ENCODE data around the gene ANP32E. TPM values are rescaled to one million over a fixed set of nuclear protein-coding genes. Genes with fewer than 3 reads are reported as not detected.

The ANP32E gene
- total and polyA plus RNA-seq, 9 of the 15 experiments (the other 6 are each of a cell fraction or from before 2014, with no cell fraction given), result 60.4 to 197 (median 104) TPM

- TF ChIP-seq, protein P1, sequence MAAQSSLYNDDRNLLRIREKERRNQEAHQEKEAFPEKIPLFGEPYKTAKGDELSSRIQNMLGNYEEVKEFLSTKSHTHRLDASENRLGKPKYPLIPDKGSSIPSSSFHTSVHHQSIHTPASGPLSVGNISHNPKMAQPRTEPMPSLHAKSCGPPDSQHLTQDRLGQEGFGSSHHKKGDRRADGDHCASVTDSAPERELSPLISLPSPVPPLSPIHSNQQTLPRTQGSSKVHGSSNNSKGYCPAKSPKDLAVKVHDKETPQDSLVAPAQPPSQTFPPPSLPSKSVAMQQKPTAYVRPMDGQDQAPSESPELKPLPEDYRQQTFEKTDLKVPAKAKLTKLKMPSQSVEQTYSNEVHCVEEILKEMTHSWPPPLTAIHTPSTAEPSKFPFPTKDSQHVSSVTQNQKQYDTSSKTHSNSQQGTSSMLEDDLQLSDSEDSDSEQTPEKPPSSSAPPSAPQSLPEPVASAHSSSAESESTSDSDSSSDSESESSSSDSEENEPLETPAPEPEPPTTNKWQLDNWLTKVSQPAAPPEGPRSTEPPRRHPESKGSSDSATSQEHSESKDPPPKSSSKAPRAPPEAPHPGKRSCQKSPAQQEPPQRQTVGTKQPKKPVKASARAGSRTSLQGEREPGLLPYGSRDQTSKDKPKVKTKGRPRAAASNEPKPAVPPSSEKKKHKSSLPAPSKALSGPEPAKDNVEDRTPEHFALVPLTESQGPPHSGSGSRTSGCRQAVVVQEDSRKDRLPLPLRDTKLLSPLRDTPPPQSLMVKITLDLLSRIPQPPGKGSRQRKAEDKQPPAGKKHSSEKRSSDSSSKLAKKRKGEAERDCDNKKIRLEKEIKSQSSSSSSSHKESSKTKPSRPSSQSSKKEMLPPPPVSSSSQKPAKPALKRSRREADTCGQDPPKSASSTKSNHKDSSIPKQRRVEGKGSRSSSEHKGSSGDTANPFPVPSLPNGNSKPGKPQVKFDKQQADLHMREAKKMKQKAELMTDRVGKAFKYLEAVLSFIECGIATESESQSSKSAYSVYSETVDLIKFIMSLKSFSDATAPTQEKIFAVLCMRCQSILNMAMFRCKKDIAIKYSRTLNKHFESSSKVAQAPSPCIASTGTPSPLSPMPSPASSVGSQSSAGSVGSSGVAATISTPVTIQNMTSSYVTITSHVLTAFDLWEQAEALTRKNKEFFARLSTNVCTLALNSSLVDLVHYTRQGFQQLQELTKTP (IDR thresholded peaks at IDR 0.05; ENCODE audit: low read depth in 1 of 2, partially characterized antibody in 2 of 2), result peak; percentile 70 to 81
- TF ChIP-seq ZBTB11 (CRISPR knock-in tag; IDR thresholded peaks at IDR 0.05) (no peak), PHB (CRISPR knock-in tag; IDR thresholded peaks at IDR 0.05) (no peak), BHLHE40 (IDR thresholded peaks at IDR 0.05; ENCODE audit: low read length) (0 out of 2 replicates have a peak, but pooled peaks have one; percentile 8), KLF16 (IDR thresholded peaks at IDR 0.05) (no peak), KLF1 (tag; IDR thresholded peaks at IDR 0.05) (no peak), BCL6 (CRISPR knock-in tag; IDR thresholded peaks at IDR 0.05) (no peak), HSF4 (CRISPR knock-in tag; IDR thresholded peaks at IDR 0.05; ENCODE audit: borderline replicate concordance) (no peak), ZNF766 (CRISPR knock-in tag; conservative IDR thresholded peaks at IDR 0.05) (0 out of 2 replicates have a peak, but pooled peaks have one; percentile 51), CHD4 (IDR thresholded peaks at IDR 0.05; ENCODE audit: insufficient read depth, insufficient replicate concordance, low read depth, low read length, poor library complexity, severe bottlenecking) (no peak), HNRNPL (IDR thresholded peaks at IDR 0.05; ENCODE audit: low read depth, low read length) (no peak), ZNF740 (CRISPR knock-in tag; IDR thresholded peaks at IDR 0.05) (no peak), ZNF740 (tag; IDR thresholded peaks at IDR 0.05) (no peak), JUN (IDR thresholded peaks at IDR 0.05; ENCODE audit: borderline replicate concordance, low read depth, low read length) (no peak), JUN (CRISPR knock-in tag; IDR thresholded peaks at IDR 0.05; ENCODE audit: borderline replicate concordance) (no peak), FOSL1 (tag; conservative IDR thresholded peaks at IDR 0.05) (no peak)
- TF ChIP-seq, protein P2, sequence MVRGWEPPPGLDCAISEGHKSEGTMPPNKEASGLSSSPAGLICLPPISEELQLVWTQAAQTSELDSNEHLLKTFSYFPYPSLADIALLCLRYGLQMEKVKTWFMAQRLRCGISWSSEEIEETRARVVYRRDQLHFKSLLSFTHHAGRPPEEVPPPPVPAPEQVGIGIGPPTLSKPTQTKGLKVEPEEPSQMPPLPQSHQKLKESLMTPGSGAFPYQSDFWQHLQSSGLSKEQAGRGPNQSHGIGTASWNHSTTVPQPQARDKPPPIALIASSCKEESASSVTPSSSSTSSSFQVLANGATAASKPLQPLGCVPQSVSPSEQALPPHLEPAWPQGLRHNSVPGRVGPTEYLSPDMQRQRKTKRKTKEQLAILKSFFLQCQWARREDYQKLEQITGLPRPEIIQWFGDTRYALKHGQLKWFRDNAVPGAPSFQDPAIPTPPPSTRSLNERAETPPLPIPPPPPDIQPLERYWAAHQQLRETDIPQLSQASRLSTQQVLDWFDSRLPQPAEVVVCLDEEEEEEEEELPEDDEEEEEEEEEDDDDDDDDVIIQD (CRISPR knock-in tag; IDR thresholded peaks at IDR 0.05), result no peak
Observed at GRCh38 chr1:150234566-150235293, 1.2 kb downstream of the ANP32E start (continued).

Data from K562 (cell line).